Uterus (tissue), 4 donors: Measurements from ENCODE around the gene VRK3. TPM values are rescaled to one million over a fixed set of nuclear protein-coding genes. Genes with fewer than 3 reads are reported as not detected.
"Not testable (repeated sequence)": the region's sequence is repeated elsewhere in the genome, so short reads cannot be mapped to it uniquely, and the experiment has no call there.

Experiments used
- DNase-seq, 2 donors: peaks; one replicate each; pipeline ENCODE4 v3.0.0-alpha.2; 2019 to 2020
- H3K27ac ChIP-seq, 2 donors: fragments of 200-600 bp; sonication (generic); 1 replicate in 1 of 2; 2 replicates in 1 of 2; pipeline ENCODE4 v1.5.1; 2016 to 2018
- H3K27me3 ChIP-seq, 2 donors: fragments of 200-600 bp; sonication (generic); one replicate each; pipeline ENCODE4 v1.5.1; 2018 to 2019; ENCODE audit warnings: control low read depth in 1 of 2
- H3K36me3 ChIP-seq, 2 donors: fragments of 200-600 bp; sonication (generic); one replicate each; pipeline ENCODE4 v1.5.1; 2019; ENCODE audit warnings: control low read depth in 1 of 2
- H3K4me1 ChIP-seq, 2 donors: fragments of 200-600 bp; sonication (generic); one replicate each; pipeline ENCODE4 v1.5.1; 2018 to 2019; ENCODE audit warnings: control low read depth in 1 of 2
- H3K4me3 ChIP-seq, 2 donors: fragments of 200-600 bp; sonication (generic); 1 replicate in 1 of 2; 2 replicates in 1 of 2; pipeline ENCODE4 v1.5.1; 2018 to 2019; ENCODE audit warnings: mild to moderate bottlenecking in 1 of 2
- H3K9me3 ChIP-seq, 2 donors: fragments of 200-600 bp; sonication (generic); one replicate each; pipeline ENCODE4 v1.5.1; 2019; ENCODE audit warnings: control low read depth in 1 of 2
- POLR2A ChIP-seq, 2 donors: fragments of 450-650 bp; IDR thresholded peaks; one replicate each; pipeline ENCODE4 v1.6.1; 2016; ENCODE audit warnings: antibody characterized with exemption in 2 of 2, mild to moderate bottlenecking in 1 of 2, moderate library complexity in 1 of 2
- intact Hi-C: fragments of 100-400 bp; cut with DNase I; formaldehyde crosslinking; loops from one replicate; pipeline ENCODE4 v1.15.1; 2023; ENCODE audit warnings: low total_unique reads
- total RNA-seq, 4 donors: library from RNA; depleted of rRNA in 3 of 4; stranded (reverse); fragments of >200 nt in 3 of 4; gene quantifications; one replicate each; pipeline versions ENCODE4 v1.1.0 to v1.2.4, GENCODE V29; 2014 to 2023
- TF ChIP-seq, protein P1 (sequence below), 4 experiments: fragments of 200-600 bp in 2 of 4; fragments of 450-650 bp in 2 of 4; sonication (generic) in 2 of 4; IDR thresholded peaks; one replicate each; pipeline ENCODE4 v1.5.1; 2016 to 2019; ENCODE audit warnings: antibody characterized with exemption in 4 of 4, mild to moderate bottlenecking in 2 of 4, moderate library complexity in 1 of 4
- donor health status: DM: yes; HTN: yes; CAD: no.

Gene VRK3
- total RNA-seq, 4 donors from 2014 or later, result 1.5 to 68.8 (median 37.1) TPM

- H3K4me3 ChIP-seq, result no peak overlapping the region
- no peaks in the 10 kb centered on the region for H3K36me3 ChIP-seq
- no peak overlapping the region for H3K27ac ChIP-seq
- no peaks in the 10 kb centered on the region for H3K27me3 ChIP-seq
- no peak for DNase-seq
- H3K9me3 ChIP-seq, result peaks cover 0 to 8% of the 10 kb centered on the region in 2 donors
- no peak for TF ChIP-seq POLR2A (IDR thresholded peaks at IDR 0.05)
- TF ChIP-seq, protein P1, sequence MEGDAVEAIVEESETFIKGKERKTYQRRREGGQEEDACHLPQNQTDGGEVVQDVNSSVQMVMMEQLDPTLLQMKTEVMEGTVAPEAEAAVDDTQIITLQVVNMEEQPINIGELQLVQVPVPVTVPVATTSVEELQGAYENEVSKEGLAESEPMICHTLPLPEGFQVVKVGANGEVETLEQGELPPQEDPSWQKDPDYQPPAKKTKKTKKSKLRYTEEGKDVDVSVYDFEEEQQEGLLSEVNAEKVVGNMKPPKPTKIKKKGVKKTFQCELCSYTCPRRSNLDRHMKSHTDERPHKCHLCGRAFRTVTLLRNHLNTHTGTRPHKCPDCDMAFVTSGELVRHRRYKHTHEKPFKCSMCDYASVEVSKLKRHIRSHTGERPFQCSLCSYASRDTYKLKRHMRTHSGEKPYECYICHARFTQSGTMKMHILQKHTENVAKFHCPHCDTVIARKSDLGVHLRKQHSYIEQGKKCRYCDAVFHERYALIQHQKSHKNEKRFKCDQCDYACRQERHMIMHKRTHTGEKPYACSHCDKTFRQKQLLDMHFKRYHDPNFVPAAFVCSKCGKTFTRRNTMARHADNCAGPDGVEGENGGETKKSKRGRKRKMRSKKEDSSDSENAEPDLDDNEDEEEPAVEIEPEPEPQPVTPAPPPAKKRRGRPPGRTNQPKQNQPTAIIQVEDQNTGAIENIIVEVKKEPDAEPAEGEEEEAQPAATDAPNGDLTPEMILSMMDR (IDR thresholded peaks at IDR 0.05), result no peak
- intact Hi-C loops, result no loop called here
- H3K4me1 ChIP-seq, result no peaks in the 10 kb centered on the region
Measured at GRCh38 chr19:50060107-50060506, 34.9 kb upstream of the VRK3 start.

GRCh38 chr19:50059045-50059444 is 33.9 kb upstream of the VRK3 start:
- Histone ChIP-seq H3K36me3 (no peaks in the 10 kb centered on the region), H3K27ac (no peak overlapping the region), H3K27me3 (no peaks in the 10 kb centered on the region), H3K4me1 (no peaks in the 10 kb centered on the region), H3K4me3 (no peak overlapping the region), H3K9me3 (peaks cover 0 to 8% of the 10 kb centered on the region in 2 donors)
- DNase-seq, result no peak
- no peak for TF ChIP-seq POLR2A (IDR thresholded peaks at IDR 0.05)
- intact Hi-C loops, result no loop called here

DNA sequence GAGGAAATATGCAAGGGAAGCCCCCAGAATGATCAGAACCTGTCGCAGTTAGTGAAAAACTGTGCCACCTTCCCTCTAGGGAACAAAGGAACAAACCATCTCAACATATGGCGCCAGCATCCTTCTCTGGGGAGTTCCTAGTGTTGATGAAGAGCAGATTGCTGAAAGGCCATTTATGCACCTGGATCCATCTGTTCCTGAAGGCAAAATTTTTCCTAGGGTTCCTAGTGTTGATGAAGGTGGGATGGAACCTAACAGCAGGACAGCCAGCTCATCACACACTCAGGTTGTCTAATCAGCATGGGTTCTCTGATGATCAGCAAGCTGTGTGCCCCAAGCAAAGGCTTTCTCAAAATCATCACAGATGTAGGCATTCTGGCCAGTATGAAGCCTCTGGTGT is 33.3 kb upstream of the VRK3 start:
- DNase-seq, result no peak
- peaks cover 0 to 8% of the 10 kb centered on the region in 2 donors for H3K9me3 ChIP-seq
- H3K27ac ChIP-seq, result no peak overlapping the region
- no peaks in the 10 kb centered on the region for H3K36me3 ChIP-seq
- H3K4me3 ChIP-seq, result no peak overlapping the region
- intact Hi-C loops, result no loop called here
- H3K4me1 ChIP-seq, result no peaks in the 10 kb centered on the region
- no peaks in the 10 kb centered on the region for H3K27me3 ChIP-seq
- TF ChIP-seq, protein P1 (IDR thresholded peaks at IDR 0.05), result no peak
- no peak for TF ChIP-seq POLR2A (IDR thresholded peaks at IDR 0.05)

DNA sequence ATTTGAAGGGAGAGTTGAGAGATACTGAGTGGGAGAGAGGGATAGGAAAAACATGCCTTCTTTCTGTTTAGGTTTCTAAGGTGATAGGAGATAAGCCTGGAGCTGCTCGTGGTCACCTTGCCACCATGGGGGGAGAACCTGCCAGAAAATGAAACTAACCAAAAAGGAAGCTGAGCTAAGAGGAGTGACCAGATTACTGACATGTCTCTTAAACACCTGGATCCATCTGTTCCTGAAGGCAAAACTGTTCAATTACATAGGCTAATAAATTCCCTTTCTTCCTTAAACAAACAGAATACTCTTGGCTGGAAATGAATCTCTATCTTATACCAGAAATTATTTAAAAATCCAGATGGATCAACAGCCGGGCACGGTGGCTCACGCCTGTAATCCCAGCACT is 27.9 kb upstream of the VRK3 start:
- Histone ChIP-seq H3K4me3 (no peak overlapping the region), H3K27ac (no peak overlapping the region), H3K27me3 (no peaks in the 10 kb centered on the region), H3K4me1 (no peaks in the 10 kb centered on the region), H3K36me3 (no peaks in the 10 kb centered on the region), H3K9me3 (no peaks in the 10 kb centered on the region)
- TF ChIP-seq, protein P1 (IDR thresholded peaks at IDR 0.05), result no peak
- no peak for TF ChIP-seq POLR2A (IDR thresholded peaks at IDR 0.05)
- intact Hi-C loops, result no loop called here
- DNase-seq, result no peak

DNA sequence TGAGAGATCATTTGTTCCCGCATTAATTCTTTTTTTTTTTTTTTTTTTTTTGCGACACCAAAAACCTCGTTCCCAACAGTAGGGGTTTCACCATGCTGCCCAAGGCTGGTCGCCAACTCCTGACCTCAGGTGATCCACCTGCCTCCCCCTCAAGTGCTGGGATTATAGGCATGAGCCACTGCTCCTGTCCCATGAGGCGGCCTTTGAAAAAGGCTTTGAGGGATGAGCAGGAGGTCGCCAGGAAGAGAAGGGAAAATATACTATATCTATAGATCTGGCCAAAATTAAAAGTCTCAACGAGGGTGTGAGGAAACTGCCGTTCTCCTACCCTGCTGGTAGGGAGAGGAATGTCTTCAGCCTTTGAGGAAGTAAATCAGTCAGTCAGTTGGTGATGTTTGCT is 26.8 kb upstream of the VRK3 start:
- intact Hi-C loops, result no loop called here
- H3K9me3 ChIP-seq, result peaks cover 0 to 3% of the 10 kb centered on the region in 2 donors

DNA sequence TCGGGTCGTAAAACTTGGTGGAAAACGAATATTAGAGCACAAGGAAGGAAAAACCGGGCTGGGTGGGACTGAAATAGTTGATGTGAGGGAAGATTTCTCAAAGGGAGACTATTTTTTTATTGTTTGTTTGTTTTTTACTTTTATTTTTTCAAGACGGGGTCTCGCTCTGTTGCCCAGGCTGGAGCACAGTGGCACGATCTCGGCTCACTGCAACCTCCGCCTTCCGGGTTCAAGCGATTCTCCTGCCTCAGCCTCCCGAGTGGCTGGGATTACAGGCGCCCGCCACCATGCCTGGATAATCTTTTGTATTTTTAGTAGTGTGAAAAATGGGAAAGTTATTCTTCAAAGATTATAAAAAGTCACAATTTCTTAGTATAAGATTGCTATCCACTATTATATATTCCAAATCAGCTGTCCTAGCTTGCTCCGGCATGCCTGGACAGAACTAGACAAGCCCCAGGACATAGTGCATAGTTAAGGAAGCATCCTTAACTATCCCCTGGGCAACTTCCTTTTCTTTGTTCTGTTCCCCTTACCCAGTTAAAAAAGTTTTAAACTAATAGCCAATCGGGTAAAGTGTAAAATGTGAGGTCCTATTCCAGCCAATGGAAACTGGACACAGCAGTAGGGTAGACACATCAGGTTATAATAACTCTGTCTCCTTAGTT is 26.2 kb upstream of the VRK3 start:
- H3K4me1 ChIP-seq, H3K27ac ChIP-seq, intact Hi-C loops, H3K36me3 ChIP-seq, H3K27me3 ChIP-seq, DNase-seq, H3K9me3 ChIP-seq: not testable (repeated sequence)
- peak overlapping the region; percentile 26 to 32 for H3K4me3 ChIP-seq

More for the DNA sequence above, 26.8 kb upstream of the VRK3 start:
- H3K36me3 ChIP-seq, result no peaks in the 10 kb centered on the region
- H3K27me3 ChIP-seq, result no peaks in the 10 kb centered on the region
- no peak for DNase-seq
- H3K4me3 ChIP-seq, result no peak overlapping the region
- no peaks in the 10 kb centered on the region for H3K4me1 ChIP-seq
- TF ChIP-seq, protein P1 (IDR thresholded peaks at IDR 0.05), result no peak
- no peak for TF ChIP-seq POLR2A (IDR thresholded peaks at IDR 0.05)
- no peak overlapping the region for H3K27ac ChIP-seq
